Activated CD4-positive, alpha-beta T cell treated with anti-CD3 and anti-CD28 coated beads, Interleukin-2, amount 50 U/mL, for 24 hours (primary cell): Measurements from ENCODE around the gene TANGO2.

Source experiments
- DNase-seq, 2 donors: peaks; one replicate each; pipeline ENCODE4 v3.0.0-alpha.2; 2020; ENCODE audit warnings: low read depth in 1 of 2, low spot score in 1 of 2

The TANGO2 gene

GRCh38 chr22:20039683-20040325 lies 18.9 kb downstream of the TANGO2 start:
- DNase-seq, result no peak

- DNase-seq, result no peak
Measured at GRCh38 chr22:20040327-20041200, 19.7 kb downstream of the TANGO2 start.

GRCh38 chr22:20043057-20043996 lies 22.4 kb downstream of the TANGO2 start:
- no peak for DNase-seq

- no peak for DNase-seq
Measured at GRCh38 chr22:20043997-20044342, 23.1 kb downstream of the TANGO2 start.

- DNase-seq, result no peak
Measured at GRCh38 chr22:20044495-20045151, 23.7 kb downstream of the TANGO2 start.

GRCh38 chr22:20046730-20047129 lies 25.8 kb downstream of the TANGO2 start:
- DNase-seq, result no peak

- no peak for DNase-seq
Measured at GRCh38 chr22:20051927-20052308, 31.0 kb downstream of the TANGO2 start.

- no peak for DNase-seq
Measured at GRCh38 chr22:20052309-20053259, 31.7 kb downstream of the TANGO2 start.

- DNase-seq, result no peak
Measured at GRCh38 chr22:20053407-20054033, 32.6 kb downstream of the TANGO2 start.

- no peak for DNase-seq
Measured at GRCh38 chr22:20054034-20054427, 33.1 kb downstream of the TANGO2 start.

- DNase-seq, result no peak
Measured at GRCh38 chr22:20054485-20054884, 33.6 kb downstream of the TANGO2 start.

- DNase-seq, result no peak
Measured at GRCh38 chr22:20055144-20055543, 34.2 kb downstream of the TANGO2 start.

GRCh38 chr22:20055654-20056053 lies 34.7 kb downstream of the TANGO2 start:
- DNase-seq, result no peak

GRCh38 chr22:20056161-20056560 lies 35.3 kb downstream of the TANGO2 start:
- no peak for DNase-seq

GRCh38 chr22:20056696-20057386 lies 35.9 kb downstream of the TANGO2 start:
- DNase-seq, result no peak

GRCh38 chr22:20057596-20058268 lies 36.8 kb downstream of the TANGO2 start:
- no peak for DNase-seq

- DNase-seq, result no peak
Measured at GRCh38 chr22:20058989-20059770, 38.3 kb downstream of the TANGO2 start.
